Activated T-cell treated with anti-CD3 and anti-CD28 coated beads, Interleukin-2, amount 50 U/mL, for 1 hour (primary cell): Measurements from ENCODE around the gene CCL3.
"Not testable (repeated sequence)": the region's sequence is repeated elsewhere in the genome, so short reads cannot be mapped to it uniquely, and the experiment has no call there.

ENCODE experiments used
- DNase-seq: peaks from one replicate; pipeline ENCODE4 v3.0.0-alpha.2; 2020

The CCL3 gene

GRCh38 chr17:36089888-36090836 lies at the start of gene CCL3:
Gene CCL3, minus strand, starts transcription at chr17:36090143. Its CDS starts 85 bp downstream, at chr17:36090058.
- DNase-seq = no peak

GRCh38 chr17:36136439-36136838 lies 46.5 kb upstream of the CCL3 start:
- DNase-seq = no peak

- DNase-seq = no peak
Observed at GRCh38 chr17:36136036-36136435, 46.1 kb upstream of the CCL3 start.

- DNase-seq = no peak
Observed at GRCh38 chr17:36135465-36135864, 45.5 kb upstream of the CCL3 start.

GRCh38 chr17:36133602-36134236 lies 43.8 kb upstream of the CCL3 start:
- DNase-seq = no peak

GRCh38 chr17:36132421-36132831 lies 42.5 kb upstream of the CCL3 start:
- no peak for DNase-seq

- DNase-seq = no peak
Observed at GRCh38 chr17:36131931-36132330, 42.0 kb upstream of the CCL3 start.

GRCh38 chr17:36131421-36131820 lies 41.5 kb upstream of the CCL3 start:
- DNase-seq = no peak

- DNase-seq = no peak
Observed at GRCh38 chr17:36130346-36130745, 40.4 kb upstream of the CCL3 start.

GRCh38 chr17:36129616-36130015 lies 39.7 kb upstream of the CCL3 start:
- DNase-seq = no peak

GRCh38 chr17:36128411-36128978 lies 38.6 kb upstream of the CCL3 start:
- no peak for DNase-seq

- DNase-seq = no peak
Observed at GRCh38 chr17:36127911-36128310, 38.0 kb upstream of the CCL3 start.

GRCh38 chr17:36127199-36127893 lies 37.4 kb upstream of the CCL3 start:
- DNase-seq = no peak

- no peak for DNase-seq
Observed at GRCh38 chr17:36124879-36125824, 35.2 kb upstream of the CCL3 start.

- no peak for DNase-seq
Observed at GRCh38 chr17:36123431-36123830, 33.5 kb upstream of the CCL3 start.

GRCh38 chr17:36121099-36121498 lies 31.2 kb upstream of the CCL3 start:
- not testable (repeated sequence) for DNase-seq

GRCh38 chr17:36120221-36120620 lies 30.3 kb upstream of the CCL3 start:
- DNase-seq = no peak

- DNase-seq = no peak
Observed at GRCh38 chr17:36118477-36119353, 28.8 kb upstream of the CCL3 start.

GRCh38 chr17:36117505-36118382 lies 27.8 kb upstream of the CCL3 start:
- no peak for DNase-seq

- DNase-seq = not testable (repeated sequence)
Observed at GRCh38 chr17:36115649-36115977, 25.7 kb upstream of the CCL3 start.
